Effector memory CD8-positive, alpha-beta T cell (primary cell): ENCODE results near the gene TTC12.

ENCODE experiments used
- ATAC-seq: fragments of 150-1000 bp; cut with Tn5 transposase; replicated peaks from 2 replicates; pipeline ENCODE4 v1.10.0; 2021; ENCODE audit warnings: mild to moderate bottlenecking, moderate library complexity
- DNase-seq, 3 experiments: peaks; one replicate each; pipeline ENCODE4 v3.0.0; 2021
- H3K27ac Mint-ChIP-seq, 2 donors: one replicate each; pipeline ENCODE4 v1.8.0; 2022; ENCODE audit warnings: mild to moderate bottlenecking in 2 of 2, mixed read lengths in 2 of 2, moderate library complexity in 2 of 2
- H3K27me3 Mint-ChIP-seq, 2 donors: one replicate each; pipeline ENCODE4 v1.8.0; 2022; ENCODE audit warnings: mixed read lengths in 2 of 2
- H3K36me3 Mint-ChIP-seq: one replicate; pipeline ENCODE4 v1.8.0; 2022; ENCODE audit warnings: mild to moderate bottlenecking, moderate library complexity, mixed read lengths; ENCODE audit not compliant: insufficient read depth
- H3K4me1 Mint-ChIP-seq, 2 donors: one replicate each; pipeline ENCODE4 v1.8.0; 2022; ENCODE audit warnings: low read depth in 2 of 2, mixed read lengths in 2 of 2
- H3K4me3 Mint-ChIP-seq, 2 donors: one replicate each; pipeline ENCODE4 v1.8.0; 2022; ENCODE audit warnings: mild to moderate bottlenecking in 2 of 2, mixed read lengths in 2 of 2, moderate library complexity in 2 of 2
- H3K9me3 Mint-ChIP-seq, 2 donors: one replicate each; pipeline ENCODE4 v1.8.0; 2022; ENCODE audit warnings: mixed read lengths in 2 of 2

Gene TTC12

GRCh38 chr11:113396690-113397089 is 82.3 kb downstream of the TTC12 start:
- no peaks in the 10 kb centered on the region for H3K27me3 Mint-ChIP-seq
- H3K4me1 Mint-ChIP-seq, result no peaks in the 10 kb centered on the region
- H3K4me3 Mint-ChIP-seq, result no peak overlapping the region
- ATAC-seq (no peak), DNase-seq (no peak)
- no peak overlapping the region for H3K27ac Mint-ChIP-seq
- no peaks in the 10 kb centered on the region for H3K9me3 Mint-ChIP-seq
- peaks cover 3% of the 10 kb centered on the region for H3K36me3 Mint-ChIP-seq

- H3K36me3 Mint-ChIP-seq, result peaks cover 3% of the 10 kb centered on the region
- no peaks in the 10 kb centered on the region for H3K4me1 Mint-ChIP-seq
- no peak for DNase-seq
- no peak overlapping the region for H3K4me3 Mint-ChIP-seq
- H3K27ac Mint-ChIP-seq, result no peak overlapping the region
- H3K27me3 Mint-ChIP-seq, result peaks cover 0 to under 1% of the 10 kb centered on the region in 2 donors
- no peaks in the 10 kb centered on the region for H3K9me3 Mint-ChIP-seq
- no peak for ATAC-seq
Measured at GRCh38 chr11:113397212-113397611, 82.8 kb downstream of the TTC12 start.

- no peaks in the 10 kb centered on the region for H3K9me3 Mint-ChIP-seq
- H3K4me1 Mint-ChIP-seq, result no peaks in the 10 kb centered on the region
- H3K27me3 Mint-ChIP-seq, result peaks cover 0 to 6% of the 10 kb centered on the region in 2 donors
- H3K27ac Mint-ChIP-seq, result no peak overlapping the region
- no peak overlapping the region for H3K4me3 Mint-ChIP-seq
- DNase-seq, result no peak
- ATAC-seq, result no peak
- peaks cover 3% of the 10 kb centered on the region for H3K36me3 Mint-ChIP-seq
Measured at GRCh38 chr11:113397821-113398220, 83.4 kb downstream of the TTC12 start.

- no peaks in the 10 kb centered on the region for H3K4me1 Mint-ChIP-seq
- peaks cover 3% of the 10 kb centered on the region for H3K36me3 Mint-ChIP-seq
- DNase-seq (no peak), ATAC-seq (no peak)
- no peaks in the 10 kb centered on the region for H3K9me3 Mint-ChIP-seq
- H3K4me3 Mint-ChIP-seq, result no peak overlapping the region
- peaks cover 0 to 15% of the 10 kb centered on the region in 2 donors for H3K27me3 Mint-ChIP-seq
- H3K27ac Mint-ChIP-seq, result no peak overlapping the region
Measured at GRCh38 chr11:113398669-113399430, 84.5 kb downstream of the TTC12 start.

- Mint-ChIP-seq H3K9me3 (no peaks in the 10 kb centered on the region), H3K27ac (no peak overlapping the region), H3K36me3 (peaks cover 3% of the 10 kb centered on the region)
Measured at GRCh38 chr11:113400631-113401230, 86.3 kb downstream of the TTC12 start.

GRCh38 chr11:113401718-113402117 is 87.3 kb downstream of the TTC12 start:
- Mint-ChIP-seq H3K36me3 (peaks cover 3% of the 10 kb centered on the region), H3K4me1 (peaks cover 0 to 5% of the 10 kb centered on the region in 2 donors), H3K9me3 (no peaks in the 10 kb centered on the region), H3K27ac (no peak overlapping the region), H3K27me3 (peaks cover 0 to 38% of the 10 kb centered on the region in 2 donors), H3K4me3 (no peak overlapping the region)
- ATAC-seq (no peak), DNase-seq (no peak)

More at GRCh38 chr11:113400631-113401230, 86.3 kb downstream of the TTC12 start:
- ATAC-seq (no peak), DNase-seq (no peak)
- Mint-ChIP-seq H3K4me3 (no peak overlapping the region), H3K4me1 (no peaks in the 10 kb centered on the region), H3K27me3 (peaks cover 0 to 32% of the 10 kb centered on the region in 2 donors)

- no peaks in the 10 kb centered on the region for H3K36me3 Mint-ChIP-seq
- H3K4me3 Mint-ChIP-seq, result no peak overlapping the region
- DNase-seq, result no peak
- H3K27me3 Mint-ChIP-seq, result peaks cover 5 to 59% of the 10 kb centered on the region in 2 donors
- no peaks in the 10 kb centered on the region for H3K9me3 Mint-ChIP-seq
- H3K4me1 Mint-ChIP-seq, result peaks cover 0 to 5% of the 10 kb centered on the region in 2 donors
- no peak overlapping the region for H3K27ac Mint-ChIP-seq
- ATAC-seq, result no peak
Measured at GRCh38 chr11:113404859-113405430, 90.6 kb downstream of the TTC12 start.

- H3K27ac Mint-ChIP-seq, result no peak overlapping the region
- peaks cover 5 to 67% of the 10 kb centered on the region in 2 donors for H3K27me3 Mint-ChIP-seq
- DNase-seq (no peak), ATAC-seq (no peak)
- no peaks in the 10 kb centered on the region for H3K9me3 Mint-ChIP-seq
- peaks cover 0 to 5% of the 10 kb centered on the region in 2 donors for H3K4me1 Mint-ChIP-seq
- H3K36me3 Mint-ChIP-seq, result no peaks in the 10 kb centered on the region
- no peak overlapping the region for H3K4me3 Mint-ChIP-seq
Measured at GRCh38 chr11:113405724-113406478, 91.5 kb downstream of the TTC12 start.

- Mint-ChIP-seq H3K4me3 (no peak overlapping the region), H3K27me3 (peaks cover 5 to 76% of the 10 kb centered on the region in 2 donors), H3K36me3 (no peaks in the 10 kb centered on the region), H3K9me3 (no peaks in the 10 kb centered on the region), H3K27ac (no peak overlapping the region), H3K4me1 (peaks cover 0 to 5% of the 10 kb centered on the region in 2 donors)
- no peak for DNase-seq
- ATAC-seq, result no peak
Measured at GRCh38 chr11:113407163-113407562, 92.8 kb downstream of the TTC12 start.

GRCh38 chr11:113408206-113408605 is 93.8 kb downstream of the TTC12 start:
- peaks cover 0 to 5% of the 10 kb centered on the region in 2 donors for H3K4me1 Mint-ChIP-seq
- ATAC-seq (no peak), DNase-seq (no peak)
- H3K27ac Mint-ChIP-seq, result no peak overlapping the region
- H3K27me3 Mint-ChIP-seq, result peaks cover 5 to 67% of the 10 kb centered on the region in 2 donors
- no peak overlapping the region for H3K4me3 Mint-ChIP-seq
- H3K9me3 Mint-ChIP-seq, result no peaks in the 10 kb centered on the region
- peaks cover 2% of the 10 kb centered on the region for H3K36me3 Mint-ChIP-seq

GRCh38 chr11:113408887-113409286 is 94.5 kb downstream of the TTC12 start:
- peaks cover 0 to 5% of the 10 kb centered on the region in 2 donors for H3K4me1 Mint-ChIP-seq
- DNase-seq (no peak), ATAC-seq (no peak)
- peaks cover 5 to 60% of the 10 kb centered on the region in 2 donors for H3K27me3 Mint-ChIP-seq
- H3K9me3 Mint-ChIP-seq, result no peaks in the 10 kb centered on the region
- peaks cover 2% of the 10 kb centered on the region for H3K36me3 Mint-ChIP-seq
- no peak overlapping the region for H3K4me3 Mint-ChIP-seq
- no peak overlapping the region for H3K27ac Mint-ChIP-seq

- Mint-ChIP-seq H3K4me3 (no peak overlapping the region), H3K4me1 (peaks cover 0 to 5% of the 10 kb centered on the region in 2 donors), H3K36me3 (peaks cover 2% of the 10 kb centered on the region), H3K27ac (no peak overlapping the region), H3K27me3 (peaks cover 8 to 54% of the 10 kb centered on the region in 2 donors), H3K9me3 (no peaks in the 10 kb centered on the region)
- ATAC-seq, result no peak
- DNase-seq, result no peak
Measured at GRCh38 chr11:113409526-113409925, 95.1 kb downstream of the TTC12 start.

GRCh38 chr11:113410414-113411135 is 96.2 kb downstream of the TTC12 start:
- peaks cover 2% of the 10 kb centered on the region for H3K36me3 Mint-ChIP-seq
- peaks cover 0 to 5% of the 10 kb centered on the region in 2 donors for H3K4me1 Mint-ChIP-seq
- no peak for ATAC-seq
- H3K4me3 Mint-ChIP-seq, result no peak overlapping the region
- DNase-seq, result no peak
- no peaks in the 10 kb centered on the region for H3K9me3 Mint-ChIP-seq
- H3K27ac Mint-ChIP-seq, result no peak overlapping the region
- peaks cover 14 to 44% of the 10 kb centered on the region in 2 donors for H3K27me3 Mint-ChIP-seq
